ENCODE measurements around the gene CORO1C.

Gene CORO1C

GRCh38 chr12:108596854-108597558 is 134.3 kb downstream of the CORO1C start:
- no peak for DNase-seq

- DNase-seq: no peak
These were observed 135.3 kb downstream of the CORO1C start for GRCh38 chr12:108595711-108596647.

All from stimulated activated CD4-positive, alpha-beta T cell treated with anti-CD3 and anti-CD28 coated beads, Interleukin-4, amount 100 ng/mL, for 1 hour (primary cell).